Esophagus muscularis mucosa (tissue), 3 donors: ENCODE measurements around the gene C1orf210.

Experiments used
- CTCF ChIP-seq, 3 experiments: fragments of 200-600 bp in 2 of 3; fragments of 450-650 bp in 1 of 3; sonication (generic) in 2 of 3; IDR thresholded peaks; one replicate each; pipeline ENCODE4 v1.5.1; 2017 to 2019; ENCODE audit warnings: antibody characterized with exemption in 3 of 3, mild to moderate bottlenecking in 2 of 3, moderate library complexity in 1 of 3
- POLR2AphosphoS5 ChIP-seq, 2 donors: sonication (generic); formaldehyde crosslinking; IDR thresholded peaks; one replicate each; pipeline ENCODE4 v1.6.1; 2017; ENCODE audit warnings: antibody characterized with exemption in 2 of 2

GRCh38 chr1:43305461-43305860, 20.1 kb upstream of the C1orf210 start:
- TF ChIP-seq CTCF (IDR thresholded peaks at IDR 0.05), result no peak
- TF ChIP-seq POLR2AphosphoS5 (IDR thresholded peaks at IDR 0.05), result no peak
